GM21619 (cell line): ENCODE data around the gene DTX3.
"Not testable (repeated sequence)": the region's sequence is repeated elsewhere in the genome, so short reads cannot be mapped to it uniquely, and the experiment has no call there.

ENCODE experiments used
- ATAC-seq: cut with Tn5 transposase; IDR thresholded peaks from one replicate; pipeline ENCODE4 v1.9.1; 2021; ENCODE audit not compliant: unreplicated experiment

Gene DTX3

GRCh38 chr12:57582440-57582839 is 22.2 kb upstream of the DTX3 start:
- no peak for ATAC-seq

- peak; percentile 95 for ATAC-seq
These were observed 21.4 kb upstream of the DTX3 start for GRCh38 chr12:57583008-57583831.

- ATAC-seq, result no peak
These were observed 20.6 kb upstream of the DTX3 start for GRCh38 chr12:57584050-57584449.

- ATAC-seq, result no peak
These were observed 19.9 kb upstream of the DTX3 start for GRCh38 chr12:57584690-57585089.

GRCh38 chr12:57585156-57585555 is 19.5 kb upstream of the DTX3 start:
- ATAC-seq, result no peak

- ATAC-seq, result no peak
These were observed 18.5 kb upstream of the DTX3 start for GRCh38 chr12:57586128-57586527.

GRCh38 chr12:57586832-57587429 is 17.7 kb upstream of the DTX3 start:
- no peak for ATAC-seq

GRCh38 chr12:57588951-57589610 is 15.5 kb upstream of the DTX3 start:
- not testable (repeated sequence) for ATAC-seq

GRCh38 chr12:57590479-57590863 is 14.2 kb upstream of the DTX3 start:
- no peak for ATAC-seq

GRCh38 chr12:57590864-57591781 is 13.5 kb upstream of the DTX3 start, which contains the start of gene PIP4K2C:
Gene PIP4K2C (plus strand): TSS chr12:57591192. CDS start chr12:57591290, 98 bp downstream.
- ATAC-seq, result peak; percentile 87

GRCh38 chr12:57591782-57592325 is 12.8 kb upstream of the DTX3 start:
- no peak for ATAC-seq

GRCh38 chr12:57592551-57593165 is 12.0 kb upstream of the DTX3 start:
- no peak for ATAC-seq

GRCh38 chr12:57593187-57593586 is 11.4 kb upstream of the DTX3 start:
- no peak for ATAC-seq

GRCh38 chr12:57600395-57600794 is 4.2 kb upstream of the DTX3 start:
- no peak for ATAC-seq

- ATAC-seq, result no peak
These were observed 2.1 kb upstream of the DTX3 start for GRCh38 chr12:57602544-57602943.

GRCh38 chr12:57603324-57603723 is 1.3 kb upstream of the DTX3 start:
- no peak for ATAC-seq

GRCh38 chr12:57603815-57604453 is 690 bp upstream of the DTX3 start:
- no peak for ATAC-seq

GRCh38 chr12:57604992-57605810 is 577 bp downstream of the DTX3 start:
- no peak for ATAC-seq

- no peak for ATAC-seq
These were observed 1.2 kb downstream of the DTX3 start for GRCh38 chr12:57605811-57606311.
